ENCODE measurements around the gene HAGHL.

DNA sequence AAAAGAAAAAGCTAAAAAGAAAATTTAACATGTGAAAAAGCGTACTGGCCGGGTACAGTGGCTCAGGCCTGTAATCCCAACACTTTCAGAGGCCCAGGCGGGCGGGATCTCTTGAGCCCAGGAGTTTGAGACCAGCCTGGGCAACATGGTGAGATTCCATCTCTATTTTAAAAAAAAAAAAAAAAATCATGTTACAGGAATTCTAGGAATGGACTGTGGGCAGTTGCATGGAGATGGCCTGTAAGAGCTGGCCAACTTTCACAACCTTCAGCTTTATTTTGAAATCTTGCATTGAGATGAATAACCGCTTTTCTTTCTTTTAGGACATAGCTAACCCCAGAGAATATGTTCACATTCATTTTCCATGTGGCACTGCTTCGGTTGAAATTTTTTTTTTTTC lies 22.1 kb downstream of the HAGHL start:
- TF ChIP-seq POLR2A (IDR thresholded peaks at IDR 0.05) (no peak), CTCF (IDR thresholded peaks at IDR 0.05 in 8 of 11, conservative IDR thresholded peaks at IDR 0.05 in 3 of 11) (no peak)

All from spleen (tissue), 7 donors.